ENCODE measurements around the gene C11orf21. TPM values are rescaled to one million over a fixed set of nuclear protein-coding genes. Genes with fewer than 3 reads are reported as not detected.

Gene C11orf21
- polyA plus RNA-seq, 1 donor (not counting 4 experiments of a cell fraction or from before 2014, with no cell fraction given) = not detected

GRCh38 chr11:2300290-2300935, 1.3 kb downstream of the C11orf21 start:
- DNase-seq (ENCODE audit: low read depth, low spot score) (no peak), FAIRE-seq (no peak)
- dilution Hi-C loops (cut with MboI; ENCODE audit: extremely low pct_ligation_motif_present, low sequenced_read_pairs) = no loop called here
- Histone ChIP-seq H4K20me1 (ENCODE audit: control insufficient read depth, extremely low read depth, insufficient read depth, low read length) (no peaks in the 10 kb centered on the region), H3K4me3 (ENCODE audit: control insufficient read depth in 2 of 3, extremely low read depth in 1 of 3, insufficient read depth in 2 of 3, low read depth in 1 of 3, low read length in 3 of 3) (no peak overlapping the region), H3K4me1 (ENCODE audit: control insufficient read depth, extremely low read depth, insufficient read depth, low read length) (no peaks in the 10 kb centered on the region), H3K27ac (ENCODE audit: control insufficient read depth, insufficient read depth, low read length) (no peak overlapping the region), H3K79me2 (ENCODE audit: control insufficient read depth, insufficient read depth, low read length) (no peaks in the 10 kb centered on the region), H3K9me3 (ENCODE audit: control insufficient read depth, low read depth, low read length) (no peaks in the 10 kb centered on the region), H3K27me3 (ENCODE audit: control insufficient read depth, extremely low read depth, insufficient read depth, low read length) (peaks cover 11% of the 10 kb centered on the region), H2AFZ (ENCODE audit: control insufficient read depth, low read length) (no peak overlapping the region), H3K4me2 (ENCODE audit: control insufficient read depth, extremely low read depth, insufficient read depth, low read depth, low read length) (no peak overlapping the region), H3K9me1 (ENCODE audit: control insufficient read depth, extremely low read depth, insufficient read depth, low read length) (no peaks in the 10 kb centered on the region), H3K9ac (ENCODE audit: control insufficient read depth, extremely low read depth, insufficient read depth, low read length) (no peak overlapping the region), H3K36me3 (ENCODE audit: control insufficient read depth in 2 of 2, extremely low read depth in 1 of 2, insufficient read depth in 2 of 2, low read length in 2 of 2) (no peaks in the 10 kb centered on the region)
- no peak for TF ChIP-seq EZH2 (IDR thresholded peaks at IDR 0.05; ENCODE audit: low read length)
- no peak for TF ChIP-seq CTCF (optimal IDR thresholded peaks at IDR 0.05 in 1 of 3, IDR thresholded peaks at IDR 0.05 in 1 of 3, conservative IDR thresholded peaks at IDR 0.05 in 1 of 3; ENCODE audit: extremely low read depth in 1 of 3, insufficient read depth in 2 of 3, low read length in 3 of 3)

DNA sequence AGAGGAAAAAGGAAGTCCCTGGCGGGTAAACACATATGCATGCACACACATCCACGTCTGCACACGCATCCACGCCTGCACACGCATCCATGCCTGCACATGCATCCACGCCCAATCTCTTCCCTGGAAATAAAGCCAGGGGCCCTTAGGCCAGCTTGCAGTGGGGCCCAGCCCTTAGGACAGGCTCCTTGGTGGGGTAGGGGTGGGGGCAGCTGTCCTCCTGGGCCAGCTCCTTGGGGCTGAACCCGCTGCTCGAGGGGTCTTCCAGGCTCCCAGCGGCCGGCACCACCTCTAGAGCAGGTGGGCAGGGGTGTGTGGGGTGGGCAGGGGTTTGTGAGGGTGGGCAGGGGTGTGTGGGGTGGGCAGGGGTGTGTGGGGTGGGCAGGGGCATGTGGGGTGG, 1.9 kb downstream of the C11orf21 start:
- Histone ChIP-seq H3K9me3 (ENCODE audit: control insufficient read depth, low read depth, low read length) (no peaks in the 10 kb centered on the region), H3K4me1 (ENCODE audit: control insufficient read depth, extremely low read depth, insufficient read depth, low read length) (no peaks in the 10 kb centered on the region), H3K9ac (ENCODE audit: control insufficient read depth, extremely low read depth, insufficient read depth, low read length) (no peak overlapping the region), H3K79me2 (ENCODE audit: control insufficient read depth, insufficient read depth, low read length) (no peaks in the 10 kb centered on the region), H3K36me3 (ENCODE audit: control insufficient read depth in 2 of 2, extremely low read depth in 1 of 2, insufficient read depth in 2 of 2, low read length in 2 of 2) (no peaks in the 10 kb centered on the region), H3K27ac (ENCODE audit: control insufficient read depth, insufficient read depth, low read length) (no peak overlapping the region), H4K20me1 (ENCODE audit: control insufficient read depth, extremely low read depth, insufficient read depth, low read length) (no peaks in the 10 kb centered on the region), H3K4me2 (ENCODE audit: control insufficient read depth, extremely low read depth, insufficient read depth, low read depth, low read length) (no peak overlapping the region), H2AFZ (ENCODE audit: control insufficient read depth, low read length) (no peak overlapping the region), H3K9me1 (ENCODE audit: control insufficient read depth, extremely low read depth, insufficient read depth, low read length) (no peaks in the 10 kb centered on the region), H3K27me3 (ENCODE audit: control insufficient read depth, extremely low read depth, insufficient read depth, low read length) (peaks cover 11% of the 10 kb centered on the region), H3K4me3 (ENCODE audit: control insufficient read depth in 2 of 3, extremely low read depth in 1 of 3, insufficient read depth in 2 of 3, low read depth in 1 of 3, low read length in 3 of 3) (no peak overlapping the region)
- DNase-seq (ENCODE audit: low read depth, low spot score) (no peak), FAIRE-seq (no peak)
- dilution Hi-C loops (cut with MboI; ENCODE audit: extremely low pct_ligation_motif_present, low sequenced_read_pairs) = no loop called here
- TF ChIP-seq CTCF (optimal IDR thresholded peaks at IDR 0.05 in 1 of 3, IDR thresholded peaks at IDR 0.05 in 1 of 3, conservative IDR thresholded peaks at IDR 0.05 in 1 of 3; ENCODE audit: extremely low read depth in 1 of 3, insufficient read depth in 2 of 3, low read length in 3 of 3) (no peak), EZH2 (IDR thresholded peaks at IDR 0.05; ENCODE audit: low read length) (no peak)
